Psoas muscle (tissue), 8 donors: ENCODE data around the gene PPL. TPM values are rescaled to one million over a fixed set of nuclear protein-coding genes. Genes with fewer than 3 reads are reported as not detected.

Experiments
- ATAC-seq, 4 donors: fragments of 200-7000 bp; cut with Tn5 transposase; one replicate each; pipeline ENCODE4 v1.9.1; 2020; ENCODE audit warnings: moderate library complexity in 3 of 4, mild to moderate bottlenecking in 2 of 4
- DNase-seq, 2 donors: peaks; one replicate each; pipeline ENCODE4 v3.0.0-alpha.2; 2020
- H3K27ac ChIP-seq: fragments of 200-600 bp; one replicate; pipeline ENCODE4 v1.8.0; 2022
- H3K27me3 ChIP-seq, 3 donors: fragments of 200-600 bp in 1 of 3; one replicate each; pipeline versions ENCODE4 v1.6.1 to v1.8.0; 2013 to 2022; ENCODE audit warnings: low read length in 2 of 3, mild to moderate bottlenecking in 2 of 3, moderate library complexity in 1 of 3; ENCODE audit not compliant: insufficient read depth in 3 of 3
- H3K36me3 ChIP-seq, 2 donors: fragments of 200-600 bp in 1 of 2; one replicate each; pipeline versions ENCODE4 v1.6.1 to v1.8.0; 2013 to 2022; ENCODE audit warnings: low read depth in 1 of 2, mild to moderate bottlenecking in 1 of 2, moderate library complexity in 1 of 2; ENCODE audit not compliant: insufficient read depth in 1 of 2
- H3K4me1 ChIP-seq: fragments of 200-600 bp; one replicate; pipeline ENCODE4 v1.8.0; 2022
- H3K4me3 ChIP-seq: fragments of 200-600 bp; one replicate; pipeline ENCODE4 v1.8.0; 2022; ENCODE audit warnings: mild to moderate bottlenecking
- H3K9me3 ChIP-seq: fragments of 200-600 bp; one replicate; pipeline ENCODE4 v1.8.0; 2022
- CTCF ChIP-seq: fragments of 200-600 bp; IDR thresholded peaks from one replicate; pipeline ENCODE4 v1.8.0; 2022; ENCODE audit warnings: antibody characterized with exemption
- WGBS, 3 donors: extraction: QIAGEN DNeasy Blood & Tissue Kit; methylation state at CpG; one replicate each; pipeline versions ENCODE4 v1.1.6 to v1.1.7; 2013; 5-methylcytosine and 5-hydroxymethylcytosine counted together
- intact Hi-C, 2 donors: fragments of 100-400 bp; cut with DNase I; formaldehyde crosslinking; loops; one replicate each; pipeline versions ENCODE4 v1.11.0 to v1.14.2; 2022
- polyA plus RNA-seq, 3 donors: library from polyadenylated mRNA; stranded (reverse); fragments of 200-250 nt; gene quantifications; one replicate each; pipeline ENCODE4 v1.2.3, GENCODE V29; 2013
- total RNA-seq, 4 donors: library from RNA; stranded (reverse); fragmentation: NEBNext Ultra II Directional in 2 of 4; extraction: Animal tissue kit (Norgen Biotek cat#: 25700) in 2 of 4; gene quantifications; one replicate each; pipeline versions ENCODE4 v1.2.1 to v1.2.4, GENCODE V29; 2021 to 2023
- donor health status: healthy with polysubstance abuse.
- donor health status: DM: no; HTN: no; CAD: no; lungs with moderate emphysema.
- donor health status: Bipolar disorder and iron deficiency.
- donor health status: healthy.
- donor health status: DM: yes; HTN: yes; CAD: no.
- donor health status: DM: no; HTN: no; CAD: no.
- donor health status: DM: no; HTN: no; CAD: no.
- donor health status: DM: yes; HTN: yes; CAD: no.

The PPL gene
- total and polyA plus RNA-seq, 7 donors = 2.4 to 7.2 (median 4.4) TPM

DNA sequence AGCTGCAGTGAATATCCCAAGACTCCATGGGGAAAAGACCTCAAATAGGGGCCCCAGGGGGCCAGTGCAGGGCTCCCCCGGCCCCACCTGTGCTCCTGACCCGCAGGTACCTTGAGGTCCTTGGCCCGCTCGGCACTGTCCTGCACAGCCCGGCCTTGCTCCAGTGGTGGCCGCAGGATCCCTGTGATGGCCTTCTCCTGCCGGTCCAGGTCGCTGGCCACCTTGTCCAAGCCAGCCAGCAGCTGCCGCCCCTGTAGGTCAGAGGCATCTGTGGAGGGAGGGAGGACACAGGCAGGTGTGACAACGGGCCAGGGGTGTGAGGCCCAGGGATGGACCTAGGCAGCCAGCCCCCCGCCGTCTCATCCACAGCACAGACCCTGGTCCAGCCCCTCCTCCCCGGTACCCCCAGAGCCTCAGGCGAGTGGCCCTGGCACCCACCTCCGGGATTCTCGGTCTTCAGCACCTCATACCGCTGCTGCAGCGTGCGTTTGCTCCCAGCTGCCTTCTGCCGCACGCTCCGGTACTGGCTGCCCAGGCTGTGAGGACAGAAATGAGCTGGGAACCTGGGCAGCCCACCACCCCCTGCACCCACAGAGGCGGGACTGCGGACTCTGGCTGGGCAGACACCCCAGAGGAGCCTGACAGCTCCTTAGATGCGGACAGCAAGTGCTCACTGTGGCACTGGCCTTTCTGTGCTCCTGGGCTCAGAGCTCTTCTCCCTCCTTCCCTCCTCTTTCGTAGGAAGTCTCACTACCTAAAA, 43.7 kb downstream of the PPL start:
- Histone ChIP-seq H3K9me3 (no peaks in the 10 kb centered on the region), H3K4me3 (no peak overlapping the region), H3K36me3 (peaks cover 0 to 32% of the 10 kb centered on the region in 2 donors), H3K27me3 (no peaks in the 10 kb centered on the region), H3K4me1 (no peaks in the 10 kb centered on the region), H3K27ac (no peak overlapping the region)
- WGBS, 3 donors = 83 to 87% (median 84%) methylated on average over 23 to 26 of the region's 26 CpGs
- DNase-seq (no peak), ATAC-seq (peak in 3 of 4 donors; percentile 2 to 24 (median 9))
- intact Hi-C loops = no loop called here
- TF ChIP-seq CTCF = no peak

DNA sequence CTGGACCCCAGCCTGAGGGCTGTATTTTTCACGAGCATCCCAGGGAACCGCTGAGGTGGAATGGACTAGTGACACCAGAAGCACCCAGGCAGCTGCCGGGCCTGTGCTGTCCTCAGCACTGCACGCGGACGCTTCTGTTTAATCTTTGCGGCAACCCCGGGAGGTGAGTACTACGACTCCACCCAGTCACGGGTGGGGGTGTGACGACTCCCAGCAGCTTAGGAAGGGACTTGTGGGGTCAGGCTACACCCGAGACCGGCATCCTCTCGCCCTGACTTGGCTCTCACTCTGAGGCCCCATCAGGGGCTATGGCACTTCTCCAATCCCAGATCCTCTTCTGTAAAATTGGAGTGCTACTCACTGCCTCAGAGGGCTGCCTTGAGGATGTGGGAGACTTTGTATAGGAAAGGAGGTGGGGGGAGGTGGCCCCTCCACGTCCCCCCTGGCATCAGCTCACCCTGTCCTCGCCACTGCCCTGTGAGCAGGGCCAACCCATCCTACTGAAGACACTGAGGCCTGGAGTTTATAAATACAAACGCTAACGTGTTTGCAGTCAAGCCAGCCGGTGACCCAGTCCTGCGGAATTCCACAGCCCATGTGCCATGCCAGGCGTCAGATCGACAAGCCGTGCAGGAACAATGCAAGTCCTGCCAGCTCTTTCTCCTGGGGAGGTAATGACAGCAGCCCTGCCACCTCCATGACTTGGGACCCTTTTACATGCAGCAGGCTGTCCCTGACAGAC, 44.4 kb downstream of the PPL start:
- no peak for TF ChIP-seq CTCF
- DNase-seq (no peak), ATAC-seq (peak; percentile 32 to 73 (median 46))
- Histone ChIP-seq H3K36me3 (peaks cover 0 to 40% of the 10 kb centered on the region in 2 donors), H3K27ac (no peak overlapping the region), H3K27me3 (no peaks in the 10 kb centered on the region), H3K9me3 (no peaks in the 10 kb centered on the region), H3K4me1 (no peaks in the 10 kb centered on the region), H3K4me3 (no peak overlapping the region)
- 16 to 33% (median 27%) methylated on average over 23 of the region's 23 CpGs for WGBS, 3 donors
- intact Hi-C loops = no loop called here

DNA sequence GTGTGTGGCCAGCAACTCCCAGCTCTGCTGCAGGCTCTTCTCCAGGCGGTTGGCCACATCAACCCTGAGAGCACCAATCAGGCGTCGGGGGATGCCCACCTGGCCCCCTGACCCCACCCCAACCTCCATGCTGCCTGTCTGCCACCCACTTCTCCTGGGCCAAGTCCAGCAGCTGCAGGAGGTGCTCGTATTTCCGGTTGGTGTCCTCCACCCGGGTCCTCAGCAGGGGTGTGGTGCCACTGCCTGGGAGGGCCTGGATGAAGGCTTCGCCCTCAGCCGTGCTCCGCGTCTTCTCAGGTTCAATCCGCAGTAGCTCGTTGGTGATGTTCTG, 45.1 kb downstream of the PPL start:
- Histone ChIP-seq H3K27ac (no peak overlapping the region), H3K4me3 (no peak overlapping the region), H3K9me3 (no peaks in the 10 kb centered on the region), H3K4me1 (no peaks in the 10 kb centered on the region), H3K27me3 (no peaks in the 10 kb centered on the region), H3K36me3 (peaks cover 0 to 47% of the 10 kb centered on the region in 2 donors)
- ATAC-seq = no peak
- 49 to 62% (median 60%) methylated on average over 12 of the region's 12 CpGs for WGBS, 3 donors
- no peak for TF ChIP-seq CTCF
- intact Hi-C loops = no loop called here
- no peak for DNase-seq

GRCh38 chr16:4891097-4891885, 45.7 kb downstream of the PPL start:
- Histone ChIP-seq H3K4me1 (no peaks in the 10 kb centered on the region), H3K4me3 (no peak overlapping the region), H3K36me3 (peaks cover 0 to 52% of the 10 kb centered on the region in 2 donors), H3K27ac (no peak overlapping the region), H3K9me3 (no peaks in the 10 kb centered on the region), H3K27me3 (no peaks in the 10 kb centered on the region)
- no peak for TF ChIP-seq CTCF
- intact Hi-C loops = no loop called here
- WGBS, 3 donors = 77 to 86% (median 83%) methylated on average over 16 of the region's 16 CpGs
- ATAC-seq (no peak), DNase-seq (no peak)
